ENCODE measurements around the gene CPNE2.

GRCh38 chr16:57132470-57132869 lies 40.1 kb downstream of the CPNE2 start:
- TF ChIP-seq CTCF (IDR thresholded peaks at IDR 0.05) (no peak), POLR2A (IDR thresholded peaks at IDR 0.05) (no peak)
